GM13977 (cell line): ENCODE results near the gene TCF15.
"Not testable (repeated sequence)": the region's sequence is repeated elsewhere in the genome, so short reads cannot be mapped to it uniquely, and the experiment has no call there.

Experiments used
- DNase-seq: peaks from one replicate; pipeline ENCODE4 v3.0.0; 2012; ENCODE audit warnings: low spot score
- in situ Hi-C: fragments of 300-500 bp; cut with MboI; formaldehyde crosslinking; loops from one replicate; pipeline ENCODE4 v1.12.0; 2022; ENCODE audit warnings: low sequenced_read_pairs, low pct_unique_long_range_greater_than_20kb, mixed read lengths, inconsistent platforms; ENCODE audit not compliant: unreplicated experiment
- TF ChIP-seq, protein P1 (sequence below): IDR thresholded peaks from 2 replicates; pipeline ENCODE4 v1.5.1; 2012; ENCODE audit warnings: mild to moderate bottlenecking, control low read depth; ENCODE audit not compliant: insufficient read depth; ENCODE audit errors: extremely low read depth, missing control alignments

Gene TCF15

DNA sequence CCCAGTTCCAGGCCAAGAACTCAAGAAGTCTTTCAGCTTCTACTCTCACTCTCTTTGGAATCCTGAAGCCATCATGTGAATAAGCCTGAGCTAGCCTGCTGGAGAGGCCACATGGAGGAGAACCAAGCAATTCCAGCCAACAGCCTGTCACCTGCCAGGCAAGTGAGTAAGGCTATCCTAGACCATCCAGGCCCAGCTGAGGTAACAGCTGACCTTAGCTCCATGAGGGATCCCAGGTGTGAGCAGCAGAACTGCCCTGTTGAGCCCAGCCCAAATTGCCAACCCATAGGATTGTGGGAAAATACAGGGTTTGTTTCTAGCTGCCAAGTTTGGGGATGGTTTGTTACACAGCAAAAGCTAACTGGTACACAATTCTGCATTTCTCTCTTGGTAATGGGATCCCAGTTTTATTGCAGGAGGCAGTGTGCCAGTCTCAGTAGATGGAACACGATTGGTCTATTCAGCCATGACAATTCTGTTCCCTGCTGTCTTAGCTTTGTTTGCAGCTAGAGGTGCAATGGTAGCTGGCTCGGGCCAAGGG is 37.4 kb upstream of the TCF15 start:
- no peak for DNase-seq
- in situ Hi-C loops, result loop anchor here (10.0 kb wide), 1 partner anchor 83 kb away; no protein-coding TSS in a partner anchor
- TF ChIP-seq, protein P1, sequence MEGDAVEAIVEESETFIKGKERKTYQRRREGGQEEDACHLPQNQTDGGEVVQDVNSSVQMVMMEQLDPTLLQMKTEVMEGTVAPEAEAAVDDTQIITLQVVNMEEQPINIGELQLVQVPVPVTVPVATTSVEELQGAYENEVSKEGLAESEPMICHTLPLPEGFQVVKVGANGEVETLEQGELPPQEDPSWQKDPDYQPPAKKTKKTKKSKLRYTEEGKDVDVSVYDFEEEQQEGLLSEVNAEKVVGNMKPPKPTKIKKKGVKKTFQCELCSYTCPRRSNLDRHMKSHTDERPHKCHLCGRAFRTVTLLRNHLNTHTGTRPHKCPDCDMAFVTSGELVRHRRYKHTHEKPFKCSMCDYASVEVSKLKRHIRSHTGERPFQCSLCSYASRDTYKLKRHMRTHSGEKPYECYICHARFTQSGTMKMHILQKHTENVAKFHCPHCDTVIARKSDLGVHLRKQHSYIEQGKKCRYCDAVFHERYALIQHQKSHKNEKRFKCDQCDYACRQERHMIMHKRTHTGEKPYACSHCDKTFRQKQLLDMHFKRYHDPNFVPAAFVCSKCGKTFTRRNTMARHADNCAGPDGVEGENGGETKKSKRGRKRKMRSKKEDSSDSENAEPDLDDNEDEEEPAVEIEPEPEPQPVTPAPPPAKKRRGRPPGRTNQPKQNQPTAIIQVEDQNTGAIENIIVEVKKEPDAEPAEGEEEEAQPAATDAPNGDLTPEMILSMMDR, result no peak

DNA sequence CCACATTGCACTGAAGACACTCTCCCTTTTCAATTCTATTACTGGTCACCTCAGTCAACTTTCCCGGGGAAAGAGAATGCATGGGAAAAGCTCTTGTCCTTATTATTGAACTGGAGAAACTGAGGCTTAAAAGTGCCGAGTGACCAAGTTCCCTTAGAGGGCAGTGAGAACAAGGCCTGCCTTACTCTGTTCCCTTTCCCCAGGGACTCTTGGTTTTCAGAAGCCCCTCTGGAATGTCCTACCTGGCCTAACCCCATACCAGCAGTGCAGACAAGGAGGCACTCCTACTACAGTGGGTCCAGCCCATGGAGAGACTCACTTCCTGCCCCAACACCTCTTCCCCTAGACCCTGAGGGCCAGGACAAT is 36.7 kb upstream of the TCF15 start:
- in situ Hi-C loops, result loop anchor here (10.0 kb wide), 1 partner anchor 82 kb away; no protein-coding TSS in a partner anchor

DNA sequence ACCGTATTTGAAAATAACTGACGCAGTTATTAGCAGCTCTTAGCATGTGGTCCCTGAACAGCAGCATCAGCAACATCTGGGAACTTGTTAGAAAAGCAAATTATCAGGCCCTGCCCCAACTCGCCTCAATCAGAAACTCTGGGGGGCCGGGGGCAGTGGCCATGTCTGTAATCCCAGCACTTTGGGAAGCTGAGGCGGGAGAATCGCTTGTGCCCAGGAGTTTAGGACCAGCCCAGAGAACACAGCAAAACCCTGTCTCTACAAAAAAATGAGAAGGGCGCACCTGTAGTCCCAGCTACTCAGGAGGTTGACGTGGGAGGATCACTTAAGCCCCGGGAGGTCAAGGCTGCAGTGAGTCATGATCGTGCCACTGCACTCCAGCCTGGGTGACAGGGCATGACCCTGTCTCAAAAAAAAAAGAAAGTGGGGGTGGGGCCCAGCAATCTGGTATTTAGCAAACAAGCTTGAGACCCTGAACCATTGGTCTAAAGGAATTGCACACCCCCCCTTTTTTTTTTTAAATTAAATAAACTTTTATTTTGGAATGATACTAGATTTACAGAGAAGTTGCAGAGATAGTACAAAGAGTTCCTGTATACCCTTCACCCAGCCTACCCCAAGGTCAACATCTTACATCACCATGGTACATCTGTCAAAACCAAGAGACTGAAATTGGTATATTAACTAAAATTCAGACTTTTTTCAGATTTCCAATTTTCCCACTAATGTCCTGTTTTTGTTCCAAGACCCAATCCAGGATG is 36.2 kb upstream of the TCF15 start:
- DNase-seq, result no peak
- TF ChIP-seq, protein P1, result no peak
- in situ Hi-C loops, result loop anchor here (10.0 kb wide), 1 partner anchor 81 kb away; no protein-coding TSS in a partner anchor

More for the DNA sequence above, 36.7 kb upstream of the TCF15 start:
- TF ChIP-seq, protein P1, result no peak
- DNase-seq, result no peak

DNA sequence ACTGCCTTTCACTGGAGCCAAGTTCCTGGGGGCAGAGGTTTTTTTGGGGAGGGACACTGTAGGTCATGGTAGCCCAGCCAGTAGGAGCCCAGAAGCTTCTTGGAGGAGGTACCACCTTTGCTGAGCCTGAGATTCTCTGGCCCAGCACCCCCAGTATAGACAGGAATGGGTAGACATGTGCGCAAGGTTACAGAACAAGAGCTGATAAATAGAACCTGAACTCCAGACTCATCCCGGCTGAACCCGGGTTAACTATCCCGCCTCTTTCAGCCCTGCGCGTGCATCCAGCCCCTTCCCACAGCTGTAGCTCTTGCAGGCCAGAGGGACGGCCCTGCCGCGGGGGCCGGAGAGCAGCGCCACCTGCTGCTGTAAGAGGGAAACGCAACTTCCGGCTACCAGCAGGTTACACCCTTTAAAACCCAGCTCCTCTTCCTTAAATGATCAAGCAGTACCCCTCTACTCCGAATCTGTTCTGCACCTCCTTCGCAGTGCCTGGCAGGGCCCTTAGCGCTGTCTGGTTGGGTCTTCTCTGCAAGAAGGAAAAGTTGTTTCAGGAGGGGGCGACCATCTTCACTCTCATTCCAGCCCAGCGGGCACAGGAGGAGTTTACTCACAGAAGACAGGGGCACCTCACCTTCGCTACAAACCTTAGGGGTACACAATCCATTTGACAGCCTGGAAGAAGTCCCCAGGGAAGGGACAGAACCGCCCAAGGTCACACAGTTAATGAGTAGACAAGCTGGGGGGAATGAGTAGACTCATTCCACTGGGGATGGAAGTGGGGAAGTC is 35.4 kb upstream of the TCF15 start:
- peak; percentile 93 for DNase-seq
- in situ Hi-C loops, result loop anchor here (10.0 kb wide), 1 partner anchor 81 kb away; no protein-coding TSS in a partner anchor
- TF ChIP-seq, protein P1, result peak; percentile 95

DNA sequence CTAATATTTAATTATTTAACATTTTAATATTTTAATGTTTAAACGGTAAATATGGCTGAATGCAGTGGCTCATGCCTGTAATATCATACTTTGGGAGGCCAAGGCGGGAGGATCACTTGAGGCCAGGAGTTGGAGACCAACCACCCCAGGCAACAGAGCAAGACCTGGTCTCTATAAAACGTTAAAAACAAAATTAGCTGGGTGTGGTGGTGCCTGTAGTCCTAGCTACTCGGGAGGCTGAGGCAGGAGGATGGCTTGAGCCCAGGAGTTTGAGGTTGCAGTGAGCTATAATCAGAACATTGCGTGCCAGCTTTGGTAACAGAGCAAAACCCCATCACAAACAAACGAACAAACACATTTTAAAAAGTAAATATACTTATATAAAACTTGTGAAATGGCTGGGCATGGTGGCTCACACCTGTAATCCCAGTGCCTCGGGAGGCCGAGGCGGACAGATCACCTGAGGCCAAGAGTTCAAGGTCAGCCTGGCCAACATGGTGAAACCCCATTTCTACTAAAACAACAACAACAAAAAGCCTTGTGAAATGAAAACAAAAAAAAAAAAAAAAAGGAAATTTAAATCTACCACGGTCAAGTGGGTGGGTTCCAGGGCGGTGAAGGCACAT is 34.7 kb upstream of the TCF15 start:
- in situ Hi-C loops, result loop anchor here (10.0 kb wide), 1 partner anchor 80 kb away; no protein-coding TSS in a partner anchor
- TF ChIP-seq, protein P1, result no peak
- no peak for DNase-seq

DNA sequence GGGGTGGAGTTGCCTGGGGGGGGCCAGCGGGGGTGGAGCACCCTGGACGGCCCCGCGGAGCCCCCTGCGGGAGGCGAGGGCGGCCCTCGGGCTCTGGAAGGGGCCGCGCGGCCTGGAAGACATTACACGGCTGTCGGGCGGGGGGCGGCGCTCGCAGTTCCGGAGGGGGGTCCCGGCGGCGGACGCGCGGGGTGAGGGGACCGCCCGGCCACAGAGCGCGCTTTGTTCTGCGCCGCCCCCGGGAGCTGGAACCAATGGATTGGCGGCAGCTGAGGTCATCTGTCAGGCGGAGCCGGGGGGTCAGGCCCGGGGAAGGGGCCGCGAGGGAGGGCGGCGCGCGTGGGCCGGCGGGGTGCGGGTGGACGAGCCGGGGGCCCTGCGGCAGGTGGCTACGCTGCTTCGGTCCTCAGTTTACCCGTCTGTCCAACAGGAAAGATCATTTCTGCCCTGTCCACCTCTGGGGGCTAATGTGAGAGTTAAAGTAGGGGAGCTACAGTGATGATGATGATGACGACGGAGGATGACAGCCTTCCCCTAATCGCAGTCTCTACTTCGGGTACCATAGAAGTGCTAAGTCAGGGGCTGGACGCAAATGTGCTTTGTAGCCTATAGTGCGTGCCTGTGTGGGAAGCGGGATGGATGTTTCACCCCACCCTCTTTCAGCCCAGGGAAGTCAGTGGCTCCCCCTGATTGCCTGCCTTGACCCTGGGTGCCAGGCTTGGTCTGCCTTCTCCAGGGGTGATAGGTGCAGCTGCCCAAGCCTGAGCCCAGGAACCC is 32.5 kb upstream of the TCF15 start:
- in situ Hi-C loops, result loop anchor here (10.0 kb wide), 1 partner anchor 78 kb away; no protein-coding TSS in a partner anchor
- DNase-seq, result peak; percentile 44
- TF ChIP-seq, protein P1, result no peak

DNA sequence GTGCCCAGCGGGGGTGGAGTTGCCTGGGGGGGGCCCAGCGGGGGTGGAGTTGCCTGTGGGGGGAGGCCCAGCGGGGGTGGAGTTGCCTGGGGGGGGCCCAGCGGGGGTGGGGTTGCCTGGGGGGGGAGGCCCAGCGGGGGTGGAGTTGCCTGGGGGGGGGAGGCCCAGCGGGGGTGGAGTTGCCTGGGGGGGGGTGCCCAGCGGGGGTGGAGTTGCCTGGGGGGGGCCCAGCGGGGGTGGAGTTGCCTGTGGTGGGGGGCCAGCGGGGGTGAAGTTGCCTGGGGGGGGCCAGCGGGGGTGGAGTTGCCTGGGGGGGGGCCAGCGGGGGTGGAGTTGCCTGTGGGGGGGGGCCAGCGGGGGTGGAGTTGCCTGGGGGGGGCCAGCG is 31.9 kb upstream of the TCF15 start:
- DNase-seq, result not testable (repeated sequence)
- in situ Hi-C loops, result loop anchor here (10.0 kb wide), 1 partner anchor 77 kb away; no protein-coding TSS in a partner anchor
